Smooth muscle cell of the brain vasculature (primary cell): ENCODE measurements around the gene SLC37A4.
"Not testable (repeated sequence)": the region's sequence is repeated elsewhere in the genome, so short reads cannot be mapped to it uniquely, and the experiment has no call there.

Source experiments
- DNase-seq: peaks from one replicate; pipeline ENCODE4 v3.0.0-alpha.2; 2012; ENCODE audit warnings: low read depth, low spot score

Gene SLC37A4

GRCh38 chr11:119018074-119018938 lies 12.4 kb downstream of the SLC37A4 start, which contains the start of the genes RPS25 and TRAPPC4:
RPS25 (minus strand) TSS chr11:119018343; CDS start chr11:119018284, 59 bp downstream.
TRAPPC4 (plus strand) TSS chr11:119018766; CDS start chr11:119018796, 30 bp downstream.
- DNase-seq, result peak; percentile 85

- not testable (repeated sequence) for DNase-seq
Measured at GRCh38 chr11:119017377-119017776, 13.3 kb downstream of the SLC37A4 start.

GRCh38 chr11:119016216-119017009 lies 14.3 kb downstream of the SLC37A4 start:
- no peak for DNase-seq

GRCh38 chr11:119015054-119015611 lies 15.5 kb downstream of the SLC37A4 start:
- DNase-seq, result no peak

GRCh38 chr11:119014209-119014924 lies 16.3 kb downstream of the SLC37A4 start:
- DNase-seq, result no peak

GRCh38 chr11:119012629-119013170 lies 18.0 kb downstream of the SLC37A4 start:
- no peak for DNase-seq

- no peak for DNase-seq
Measured at GRCh38 chr11:119011476-119012053, 19.1 kb downstream of the SLC37A4 start.

GRCh38 chr11:119006656-119007055 lies 24.0 kb downstream of the SLC37A4 start:
- DNase-seq, result no peak

- DNase-seq, result no peak
Measured at GRCh38 chr11:119000906-119001305, 29.8 kb downstream of the SLC37A4 start.

GRCh38 chr11:118998822-118999221 lies 31.9 kb downstream of the SLC37A4 start:
- DNase-seq, result no peak

- DNase-seq, result no peak
Measured at GRCh38 chr11:118998388-118998717, 32.3 kb downstream of the SLC37A4 start.

- peak; percentile 60 for DNase-seq
Measured at GRCh38 chr11:118997627-118998387, 32.9 kb downstream of the SLC37A4 start, which contains the start of gene CENATAC. CENATAC (plus strand) TSS chr11:118998138; CDS start chr11:118998198, 60 bp downstream.

GRCh38 chr11:118996926-118997626 lies 33.6 kb downstream of the SLC37A4 start:
- DNase-seq, result no peak

- DNase-seq, result not testable (repeated sequence)
Measured at GRCh38 chr11:118991486-118992038, 39.1 kb downstream of the SLC37A4 start.

- DNase-seq, result no peak
Measured at GRCh38 chr11:118988280-118988679, 42.4 kb downstream of the SLC37A4 start.

GRCh38 chr11:118984825-118985224 lies 45.9 kb downstream of the SLC37A4 start:
- no peak for DNase-seq

- not testable (repeated sequence) for DNase-seq
Measured at GRCh38 chr11:118984337-118984736, 46.3 kb downstream of the SLC37A4 start.

GRCh38 chr11:118980191-118980881 lies 50.3 kb downstream of the SLC37A4 start:
- DNase-seq, result no peak
